ENCODE results near the gene GPAM. TPM values are rescaled to one million over a fixed set of nuclear protein-coding genes. Genes with fewer than 3 reads are reported as not detected.

Gene GPAM
- total and polyA plus RNA-seq, 2 donors (not counting 1 experiment from before 2014, with no cell fraction given) = 2.6 to 8.2 TPM

- Histone ChIP-seq H3K4me2 (replicated peaks; ENCODE audit: low read depth, low read length, poor library complexity, severe bottlenecking) (peak overlapping the region; percentile 92), H3K27me3 (replicated peaks in 1 of 4; ENCODE audit: control extremely low read depth in 1 of 4, control insufficient read depth in 3 of 4, insufficient read depth in 4 of 4, low read length in 3 of 4) (no peaks in the 10 kb centered on the region), H3K27ac (ENCODE audit: low read length in 2 of 2) (peak overlapping the region; percentile 49 to 81), H3K79me2 (ENCODE audit: control insufficient read depth, insufficient read depth, low read length) (no peaks in the 10 kb centered on the region), H3K4me1 (ENCODE audit: control insufficient read depth in 2 of 2, insufficient read depth in 2 of 2, low read length in 2 of 2) (peaks cover 12 to 18% of the 10 kb centered on the region in 2 donors), H3K9me3 (ENCODE audit: control extremely low read depth in 1 of 3, control insufficient read depth in 2 of 3, insufficient read depth in 1 of 3, low read length in 2 of 3) (peaks cover 0 to 2% (median 0%) of the 10 kb centered on the region in 3 donors), H3K9ac (ENCODE audit: low read length) (peak overlapping the region; percentile 88), H3K36me3 (replicated peaks in 1 of 2; ENCODE audit: control extremely low read depth in 1 of 2, control insufficient read depth in 1 of 2, extremely low read depth in 1 of 2, insufficient read depth in 2 of 2, low read length in 1 of 2) (peaks cover 0 to 4% of the 10 kb centered on the region in 2 experiments), H2AFZ (ENCODE audit: insufficient read depth, low read depth, low read length, poor library complexity, severe bottlenecking) (peak overlapping the region; percentile 99), H4K20me1 (ENCODE audit: control insufficient read depth, insufficient read depth, low read length, poor library complexity, severe bottlenecking) (no peaks in the 10 kb centered on the region), H3K4me3 (ENCODE audit: control extremely low read depth in 1 of 5, extremely low read depth in 1 of 5, insufficient read depth in 1 of 5, low read depth in 2 of 5, low read length in 4 of 5) (peak overlapping the region; percentile 88 to 97 (median 95))
- intact Hi-C loops (cut with micrococcal nuclease) = no loop called here
- POLR2A ChIA-PET = interaction anchor here (1.8 kb wide), 1 partner anchor 191 kb away, joined by 4 read pairs; no protein-coding TSS in a partner anchor
- peak overlapping the region; percentile 95 for H3K27ac Mint-ChIP-seq
- H3K4me3 Mint-ChIP-seq = peak overlapping the region; percentile 97
- ATAC-seq (ENCODE audit: low read depth) = no peak
- WGBS (ENCODE audit: insufficient coverage) = 9% methylated on average over 3 of the region's 5 CpGs
- no peaks in the 10 kb centered on the region for H3K27me3 Mint-ChIP-seq
- no peak for DNase-seq
- H3K4me1 Mint-ChIP-seq = peaks cover 23% of the 10 kb centered on the region
- H3K9me3 Mint-ChIP-seq (ENCODE audit: insufficient read depth) = peaks cover 4% of the 10 kb centered on the region
- CTCF ChIA-PET = interaction anchor here (0.8 to 1.2 kb wide), 2 partner anchors 16 to 28 kb away, joined by 3 read pairs; no protein-coding TSS in a partner anchor
- TF ChIP-seq EZH2 (IDR thresholded peaks at IDR 0.05; ENCODE audit: borderline replicate concordance, insufficient read depth, low read depth, low read length, poor library complexity, severe bottlenecking) (no peak), CTCF (IDR thresholded peaks at IDR 0.05) (no peak)
Measured at GRCh38 chr10:112184052-112184371, 447 bp upstream of the GPAM start.

- Mint-ChIP-seq H3K27ac (peak overlapping the region; percentile 95), H3K4me1 (peaks cover 23% of the 10 kb centered on the region), H3K9me3 (ENCODE audit: insufficient read depth) (peaks cover 4% of the 10 kb centered on the region), H3K27me3 (no peaks in the 10 kb centered on the region), H3K4me3 (peak overlapping the region; percentile 97)
- H3K9me3 ChIP-seq (ENCODE audit: control extremely low read depth in 1 of 3, control insufficient read depth in 2 of 3, insufficient read depth in 1 of 3, low read length in 2 of 3) = peaks cover 0 to 2% (median 0%) of the 10 kb centered on the region in 3 donors
- ATAC-seq (ENCODE audit: low read depth) (no peak), DNase-seq (no peak)
- H2AFZ ChIP-seq (ENCODE audit: insufficient read depth, low read depth, low read length, poor library complexity, severe bottlenecking) = peak overlapping the region; percentile 99
- peak overlapping the region; percentile 92 for H3K4me2 ChIP-seq (replicated peaks; ENCODE audit: low read depth, low read length, poor library complexity, severe bottlenecking)
- peaks cover 12 to 18% of the 10 kb centered on the region in 2 donors for H3K4me1 ChIP-seq (ENCODE audit: control insufficient read depth in 2 of 2, insufficient read depth in 2 of 2, low read length in 2 of 2)
- peak overlapping the region in 1 of 2 donors; percentile 81 for H3K27ac ChIP-seq (ENCODE audit: low read length in 2 of 2)
- H3K79me2 ChIP-seq (ENCODE audit: control insufficient read depth, insufficient read depth, low read length) = no peaks in the 10 kb centered on the region
- H3K36me3 ChIP-seq (replicated peaks in 1 of 2; ENCODE audit: control extremely low read depth in 1 of 2, control insufficient read depth in 1 of 2, extremely low read depth in 1 of 2, insufficient read depth in 2 of 2, low read length in 1 of 2) = peaks cover 3 to 9% of the 10 kb centered on the region in 2 experiments
- H3K4me3 ChIP-seq (ENCODE audit: control extremely low read depth in 1 of 5, extremely low read depth in 1 of 5, insufficient read depth in 1 of 5, low read depth in 2 of 5, low read length in 4 of 5) = peak overlapping the region; percentile 88 to 97 (median 95)
- TF ChIP-seq EZH2 (IDR thresholded peaks at IDR 0.05; ENCODE audit: borderline replicate concordance, insufficient read depth, low read depth, low read length, poor library complexity, severe bottlenecking) = no peak
- no peak for TF ChIP-seq CTCF (IDR thresholded peaks at IDR 0.05)
- CTCF ChIA-PET = interaction anchor here (0.8 to 2.2 kb wide), 3 partner anchors 10 to 30 kb away, joined by 3 to 8 read pairs (median 3); no protein-coding TSS in a partner anchor
- H3K9ac ChIP-seq (ENCODE audit: low read length) = peak overlapping the region; percentile 88
- intact Hi-C loops (cut with micrococcal nuclease) = loop anchor here (1.0 to 2.0 kb wide), 3 partner anchors 43 to 264 kb away; partner anchors contain the start of genes VTI1A and ZDHHC6
- WGBS (ENCODE audit: insufficient coverage) = 28% methylated on average over 6 of the region's 10 CpGs
- no peaks in the 10 kb centered on the region for H3K27me3 ChIP-seq (replicated peaks in 1 of 4; ENCODE audit: control extremely low read depth in 1 of 4, control insufficient read depth in 3 of 4, insufficient read depth in 4 of 4, low read length in 3 of 4)
- POLR2A ChIA-PET = interaction anchor here (0.5 to 1.8 kb wide), 2 partner anchors 192 to 269 kb away, joined by 4 to 7 read pairs; no protein-coding TSS in a partner anchor
- H4K20me1 ChIP-seq (ENCODE audit: control insufficient read depth, insufficient read depth, low read length, poor library complexity, severe bottlenecking) = no peaks in the 10 kb centered on the region
Measured at GRCh38 chr10:112182784-112183328, 709 bp downstream of the GPAM start.
